Activated B cell treated with CpG ODN at 0.5 μM for 24 hours (primary cell): ENCODE data around the gene PIGP. TPM values are rescaled to one million over a fixed set of nuclear protein-coding genes. Genes with fewer than 3 reads are reported as not detected.

ENCODE experiments used
- ATAC-seq: fragments of 200-7000 bp; cut with Tn5 transposase; one replicate; pipeline ENCODE4 v1.10.0; 2021; ENCODE audit warnings: low read depth, mild to moderate bottlenecking, moderate library complexity
- CTCF ChIA-PET: fragments of 350-600 bp; sonication (Branson Sonifier 250); formaldehyde crosslinking; loops from one replicate; lab custom pipeline; 2021; ENCODE audit warnings: antibody characterized with exemption; lab: Charles Lee
- POLR2A ChIA-PET: fragments of 350-600 bp; sonication (Branson Sonifier 250); formaldehyde crosslinking; loops from one replicate; lab custom pipeline; 2021; ENCODE audit warnings: antibody characterized with exemption; lab: Charles Lee
- DNase-seq: peaks from one replicate; pipeline ENCODE4 v3.0.0; 2022
- H3K27ac Mint-ChIP-seq: one replicate; pipeline ENCODE4 v1.8.0; 2020; ENCODE audit warnings: mixed read lengths
- H3K27me3 Mint-ChIP-seq: one replicate; pipeline ENCODE4 v1.8.0; 2021; ENCODE audit warnings: mixed read lengths
- H3K36me3 Mint-ChIP-seq: one replicate; pipeline ENCODE4 v1.8.0; 2021; ENCODE audit warnings: low read depth, mixed read lengths
- H3K4me1 Mint-ChIP-seq: one replicate; pipeline ENCODE4 v1.8.0; 2021; ENCODE audit warnings: mixed read lengths
- H3K4me3 Mint-ChIP-seq: one replicate; pipeline ENCODE4 v1.8.0; 2020; ENCODE audit warnings: mild to moderate bottlenecking, mixed read lengths
- H3K9me3 Mint-ChIP-seq: one replicate; pipeline ENCODE4 v1.8.0; 2020; ENCODE audit warnings: mixed read lengths
- intact Hi-C: fragments of 100-400 bp; cut with micrococcal nuclease; formaldehyde crosslinking; loops from one replicate; pipeline ENCODE4 v1.15.1; 2024
- total RNA-seq: library from RNA; stranded (reverse); gene quantifications from 2 replicates; pipeline ENCODE4 v1.2.3, GENCODE V29; 2022
- TF ChIP-seq, protein P1 (sequence below): fragments of 200-600 bp; IDR thresholded peaks from one replicate; pipeline ENCODE4 v1.8.0; 2022; ENCODE audit warnings: antibody characterized with exemption, mild to moderate bottlenecking

Gene PIGP
- total RNA-seq, 1 donor from 2014 or later, result 17.7 TPM

DNA sequence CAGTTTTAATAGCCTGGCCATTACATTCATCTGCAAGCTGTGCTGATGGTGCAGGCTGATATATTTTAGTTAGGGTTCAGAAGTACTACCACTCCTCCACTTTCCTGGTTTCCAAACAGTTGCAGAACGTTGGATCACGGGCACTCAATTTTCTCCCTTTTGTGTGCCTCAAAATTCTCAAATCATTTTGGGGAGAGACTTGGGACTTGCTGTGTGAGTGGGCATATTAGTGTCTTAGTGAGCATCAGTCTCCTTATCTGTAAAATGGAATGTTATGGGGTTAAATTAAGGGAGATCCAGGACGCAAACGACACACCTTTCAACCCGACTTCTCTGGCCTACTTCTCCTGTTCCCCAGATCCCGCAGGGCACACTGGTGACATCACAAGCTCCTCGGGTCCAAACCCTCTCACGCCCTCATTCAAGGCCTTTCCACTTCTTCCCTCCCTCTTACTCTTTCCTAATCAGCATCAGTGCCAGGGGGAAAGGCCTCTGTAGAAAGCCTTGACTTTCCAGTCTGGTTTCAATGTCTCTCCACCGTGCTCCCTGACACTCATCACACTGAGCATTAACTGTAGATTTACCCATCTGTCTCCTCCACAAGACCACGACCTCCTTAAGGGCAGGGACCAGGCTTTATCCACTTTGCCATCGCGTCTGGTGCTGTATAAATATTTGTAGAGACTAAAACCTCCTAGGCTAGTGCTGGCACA, 1.2 kb downstream of the PIGP start:
- H3K4me3 Mint-ChIP-seq, result peak overlapping the region; percentile 85
- TF ChIP-seq, protein P1, sequence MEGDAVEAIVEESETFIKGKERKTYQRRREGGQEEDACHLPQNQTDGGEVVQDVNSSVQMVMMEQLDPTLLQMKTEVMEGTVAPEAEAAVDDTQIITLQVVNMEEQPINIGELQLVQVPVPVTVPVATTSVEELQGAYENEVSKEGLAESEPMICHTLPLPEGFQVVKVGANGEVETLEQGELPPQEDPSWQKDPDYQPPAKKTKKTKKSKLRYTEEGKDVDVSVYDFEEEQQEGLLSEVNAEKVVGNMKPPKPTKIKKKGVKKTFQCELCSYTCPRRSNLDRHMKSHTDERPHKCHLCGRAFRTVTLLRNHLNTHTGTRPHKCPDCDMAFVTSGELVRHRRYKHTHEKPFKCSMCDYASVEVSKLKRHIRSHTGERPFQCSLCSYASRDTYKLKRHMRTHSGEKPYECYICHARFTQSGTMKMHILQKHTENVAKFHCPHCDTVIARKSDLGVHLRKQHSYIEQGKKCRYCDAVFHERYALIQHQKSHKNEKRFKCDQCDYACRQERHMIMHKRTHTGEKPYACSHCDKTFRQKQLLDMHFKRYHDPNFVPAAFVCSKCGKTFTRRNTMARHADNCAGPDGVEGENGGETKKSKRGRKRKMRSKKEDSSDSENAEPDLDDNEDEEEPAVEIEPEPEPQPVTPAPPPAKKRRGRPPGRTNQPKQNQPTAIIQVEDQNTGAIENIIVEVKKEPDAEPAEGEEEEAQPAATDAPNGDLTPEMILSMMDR, result no peak
- POLR2A ChIA-PET, result interaction anchor here (0.9 to 2.1 kb wide), 5 partner anchors 80 to 492 kb away, joined by 3 to 11 read pairs (median 5); partner anchors contain the start of gene VPS26C
- H3K4me1 Mint-ChIP-seq, result peaks cover 36% of the 10 kb centered on the region
- intact Hi-C loops, result loop anchor here (1.0 to 5.0 kb wide), 5 partner anchors 7 to 149 kb away; no protein-coding TSS in a partner anchor
- peaks cover 35% of the 10 kb centered on the region for H3K36me3 Mint-ChIP-seq
- ATAC-seq (no peak), DNase-seq (no peak)
- H3K9me3 Mint-ChIP-seq, result no peaks in the 10 kb centered on the region
- CTCF ChIA-PET, result no interaction called here
- peak overlapping the region; percentile 90 for H3K27ac Mint-ChIP-seq
- H3K27me3 Mint-ChIP-seq, result no peaks in the 10 kb centered on the region

DNA sequence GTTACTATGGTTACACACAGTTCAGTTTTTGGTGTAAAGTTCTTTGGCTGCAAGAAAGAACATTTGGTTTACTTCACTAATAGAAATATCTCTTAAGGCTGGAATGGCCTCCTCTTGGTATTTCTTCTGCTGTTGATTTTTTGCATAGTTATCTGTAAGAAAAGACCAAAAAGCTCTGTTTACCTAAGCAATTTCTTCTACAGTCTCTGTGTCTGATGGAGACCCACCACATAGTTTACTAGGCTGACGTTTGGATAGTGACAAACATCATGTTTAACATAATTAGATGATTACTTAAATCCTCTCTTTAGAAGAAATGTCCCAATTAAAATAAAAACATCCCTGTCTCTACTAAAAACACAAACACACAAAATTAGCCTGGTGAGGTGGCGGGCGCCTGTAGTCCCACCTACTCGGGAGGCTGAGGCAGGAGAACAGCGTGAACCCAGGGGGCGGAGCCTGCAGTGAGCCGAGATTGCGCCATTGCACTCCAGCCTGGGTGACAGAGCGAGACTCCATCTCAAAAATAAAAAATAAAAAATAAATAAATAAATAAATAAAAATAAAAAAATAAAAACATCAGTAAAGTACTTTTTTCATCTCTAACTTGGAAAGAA, 7.2 kb downstream of the PIGP start:
- no peak for DNase-seq
- peaks cover 9% of the 10 kb centered on the region for H3K4me1 Mint-ChIP-seq
- no peaks in the 10 kb centered on the region for H3K9me3 Mint-ChIP-seq
- POLR2A ChIA-PET, result no interaction called here
- CTCF ChIA-PET, result no interaction called here
- no peaks in the 10 kb centered on the region for H3K27me3 Mint-ChIP-seq
- no peak overlapping the region for H3K4me3 Mint-ChIP-seq
- TF ChIP-seq, protein P1, result no peak
- ATAC-seq, result no peak
- intact Hi-C loops, result no loop called here
- H3K36me3 Mint-ChIP-seq, result peaks cover 44% of the 10 kb centered on the region
- no peak overlapping the region for H3K27ac Mint-ChIP-seq

DNA sequence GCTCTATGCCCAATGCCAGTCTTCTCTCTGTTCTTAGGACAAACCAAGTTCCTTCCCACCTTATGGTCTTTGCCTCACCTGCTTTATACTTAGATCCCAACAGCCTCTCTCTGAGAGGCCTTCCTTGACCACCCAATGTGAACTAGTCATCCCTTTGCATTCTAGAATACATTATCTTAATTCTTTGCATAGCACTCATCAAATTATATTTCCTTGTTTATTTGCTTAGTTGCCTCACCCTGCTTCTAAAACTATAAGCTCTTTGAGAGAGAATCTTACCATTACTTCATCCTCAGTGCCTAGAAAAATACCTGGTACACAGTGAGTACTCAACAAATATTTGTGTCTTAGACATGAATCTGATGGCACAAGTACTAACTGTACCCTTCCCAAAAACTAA, 8.0 kb downstream of the PIGP start:
- TF ChIP-seq, protein P1, result no peak
- ATAC-seq (no peak), DNase-seq (no peak)
- H3K27ac Mint-ChIP-seq, result no peak overlapping the region
- H3K27me3 Mint-ChIP-seq, result no peaks in the 10 kb centered on the region
- H3K4me1 Mint-ChIP-seq, result peaks cover 5% of the 10 kb centered on the region
- no peak overlapping the region for H3K4me3 Mint-ChIP-seq
- ChIA-PET CTCF (no interaction called here), POLR2A (no interaction called here)
- no peaks in the 10 kb centered on the region for H3K9me3 Mint-ChIP-seq
- H3K36me3 Mint-ChIP-seq, result peaks cover 38% of the 10 kb centered on the region
- intact Hi-C loops, result loop anchor here (1.0 kb wide), 1 partner anchor 7 kb away; no protein-coding TSS in a partner anchor

DNA sequence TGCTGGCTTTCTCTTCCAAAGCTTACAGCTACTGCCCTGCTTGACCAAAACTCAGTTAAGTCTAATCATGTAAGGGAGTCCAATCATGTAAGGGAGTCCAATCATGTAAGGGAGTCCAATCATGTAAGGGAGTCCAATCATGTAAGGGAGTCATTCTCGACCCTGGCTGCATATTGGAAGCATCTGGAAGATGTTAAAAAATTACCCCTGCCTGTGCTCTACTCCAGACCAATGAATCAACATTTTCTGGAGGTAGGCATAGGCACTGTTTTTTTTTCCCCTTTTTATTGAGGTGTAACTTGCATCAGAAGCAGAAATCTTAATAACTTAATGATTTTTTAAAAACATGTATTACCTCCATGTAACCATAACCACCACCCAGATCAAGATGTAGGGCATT, 9.4 kb downstream of the PIGP start:
- no peak for DNase-seq
- CTCF ChIA-PET, result no interaction called here
- no peak for ATAC-seq
- Mint-ChIP-seq H3K4me1 (peaks cover 4% of the 10 kb centered on the region), H3K4me3 (no peak overlapping the region), H3K27ac (no peak overlapping the region), H3K9me3 (no peaks in the 10 kb centered on the region), H3K36me3 (peaks cover 29% of the 10 kb centered on the region), H3K27me3 (no peaks in the 10 kb centered on the region)
- TF ChIP-seq, protein P1, result no peak
- POLR2A ChIA-PET, result no interaction called here
- intact Hi-C loops, result no loop called here

DNA sequence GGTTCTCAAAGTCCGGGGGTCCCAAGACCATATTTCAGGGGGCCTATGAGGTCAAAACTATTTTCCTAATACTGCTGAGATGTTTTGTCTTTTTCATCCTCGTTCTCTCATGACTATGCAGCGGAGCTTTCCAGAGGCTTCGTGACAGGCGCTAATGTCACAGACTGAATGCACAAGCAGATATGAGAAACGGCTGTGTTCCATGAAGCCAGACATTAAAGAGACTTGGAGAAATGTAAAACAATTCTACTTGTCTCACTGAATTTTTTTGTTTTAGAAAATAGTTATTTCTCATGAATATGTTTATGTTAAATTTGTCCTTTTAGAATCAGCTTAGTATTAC, 10.3 kb downstream of the PIGP start:
- Mint-ChIP-seq H3K4me3 (no peak overlapping the region), H3K4me1 (peaks cover 4% of the 10 kb centered on the region), H3K27me3 (no peaks in the 10 kb centered on the region), H3K36me3 (peaks cover 24% of the 10 kb centered on the region), H3K9me3 (no peaks in the 10 kb centered on the region), H3K27ac (no peak overlapping the region)
- ChIA-PET CTCF (no interaction called here), POLR2A (no interaction called here)
- intact Hi-C loops, result no loop called here
- TF ChIP-seq, protein P1, result no peak
- DNase-seq (no peak), ATAC-seq (no peak)
